K562 (cell line): Measurements from ENCODE around the gene IBA57. TPM values are rescaled to one million over a fixed set of nuclear protein-coding genes. Genes with fewer than 3 reads are reported as not detected.

Experiments
- ATAC-seq: fragments of 200-7000 bp; cut with Tn5 transposase; 3 replicates; pipeline ENCODE4 v1.9.1; 2020; ENCODE audit warnings: moderate library complexity
- BruUV-seq: library from RNA; stranded (reverse); fragments of 400-500 nt; replicated peaks from 2 replicates; lab custom pipeline; 2021; lab: Mats Ljungman, UMichigan
- CTCF ChIA-PET: fragments of 300-600 bp; formaldehyde crosslinking; extraction: SDS; loops from one replicate; lab custom pipeline; 2021; ENCODE audit warnings: low intra/inter-chr PET ratio; lab: Yijun Ruan, JAX
- POLR2A ChIA-PET: fragments of 300-600, 350-650 bp; sonication (Branson Sonifier 250); formaldehyde crosslinking; extraction: SDS; loops from one replicate; lab custom pipeline; 2021; ENCODE audit warnings: antibody characterized with exemption, inconsistent platforms; lab: Yijun Ruan, JAX
- DNase-seq, 4 experiments: peaks; one replicate each; pipeline versions ENCODE4 v3.0.0 to v3.0.0-alpha.2; 2011 to 2018; ENCODE audit warnings: low spot score in 3 of 4, mixed read lengths in 3 of 4; ENCODE audit errors: extremely low read depth in 1 of 4
- FAIRE-seq: peaks from 2 replicates; lab custom pipeline; 2011; peaks lifted over from hg19 to GRCh38; lab: Jason Lieb, UNC
- H2AFZ ChIP-seq: 2 replicates; pipeline ENCODE4 v1.6.0; 2011; ENCODE audit warnings: low read depth, low read length, control low read depth, inconsistent platforms
- H3K27ac ChIP-seq: fragments of 200-600 bp; 3 replicates; pipeline ENCODE4 v1.8.0; 2011; ENCODE audit warnings: low read depth, mild to moderate bottlenecking, control low read depth, inconsistent platforms, low read length, moderate library complexity, mixed read lengths; ENCODE audit errors: extremely low read depth
- H3K27me3 ChIP-seq, 2 experiments: fragments of 300-600 bp in 1 of 2; 2 replicates in 1 of 2; 3 replicates in 1 of 2; pipeline versions ENCODE4 v1.6.0 to v1.8.0; 2011; ENCODE audit warnings: inconsistent platforms in 2 of 2, low read length in 2 of 2, mild to moderate bottlenecking in 1 of 2, mixed read lengths in 1 of 2, moderate library complexity in 1 of 2; ENCODE audit not compliant: control insufficient read depth in 2 of 2, insufficient read depth in 2 of 2
- H3K36me3 ChIP-seq: fragments of 300-600 bp; 3 replicates; pipeline ENCODE4 v1.8.0; 2011; ENCODE audit warnings: mild to moderate bottlenecking, low read length, inconsistent platforms; ENCODE audit not compliant: control insufficient read depth, insufficient read depth
- H3K4me1 ChIP-seq, 2 experiments: fragments of 200-600 bp in 1 of 2; replicated peaks in 1 of 2; 2 replicates in 1 of 2; 3 replicates in 1 of 2; pipeline versions ENCODE4 v1.5.1 to v1.8.0; 2011; ENCODE audit warnings: inconsistent platforms in 2 of 2, low read length in 2 of 2, mild to moderate bottlenecking in 1 of 2, mixed read lengths in 1 of 2, moderate library complexity in 1 of 2; ENCODE audit not compliant: control insufficient read depth in 2 of 2, insufficient read depth in 2 of 2
- H3K4me2 ChIP-seq: 2 replicates; pipeline ENCODE4 v1.6.1; 2011; ENCODE audit warnings: low read length, control low read depth, inconsistent platforms, mixed read lengths; ENCODE audit not compliant: insufficient read depth
- H3K4me3 ChIP-seq: fragments of 200-600 bp; sonication (generic), shearing (Covaris generic); 2 replicates; pipeline ENCODE4 v1.5.1; 2016; ENCODE audit warnings: control low read depth, inconsistent platforms
- H3K79me2 ChIP-seq: fragments of 200-600 bp; 3 replicates; pipeline ENCODE4 v1.8.0; 2011; ENCODE audit warnings: low read length, inconsistent platforms; ENCODE audit not compliant: control insufficient read depth, insufficient read depth
- H3K9ac ChIP-seq, 2 experiments: 2 replicates each; pipeline versions ENCODE4 v1.6.0 to v1.6.1; 2011; ENCODE audit warnings: low read depth in 2 of 2, low read length in 2 of 2, control low read depth in 1 of 2, inconsistent platforms in 1 of 2, mild to moderate bottlenecking in 1 of 2, mixed read lengths in 1 of 2; ENCODE audit not compliant: insufficient read depth in 1 of 2
- H3K9me1 ChIP-seq: one replicate; pipeline ENCODE4 v1.6.0; 2011; ENCODE audit warnings: inconsistent platforms, mild to moderate bottlenecking, low read length, moderate library complexity; ENCODE audit not compliant: control insufficient read depth, insufficient read depth
- H3K9me3 ChIP-seq: replicated peaks from 2 replicates; pipeline ENCODE4 v1.5.1; 2011; ENCODE audit warnings: low read depth, low read length, inconsistent platforms; ENCODE audit not compliant: control insufficient read depth, insufficient read depth
- H4K20me1 ChIP-seq: replicated peaks from 2 replicates; pipeline ENCODE4 v1.6.1; 2011; ENCODE audit warnings: low read length, inconsistent platforms, mixed read lengths; ENCODE audit not compliant: control insufficient read depth, insufficient read depth
- BRCA1 ChIP-seq, 2 experiments: fragments of 450-650 bp in 1 of 2; sonication (generic) in 1 of 2; formaldehyde crosslinking in 1 of 2; IDR thresholded peaks; 2 replicates each; pipeline versions ENCODE4 v1.5.0 to v1.6.1; 2017 to 2020; ENCODE audit warnings: mild to moderate bottlenecking in 1 of 2, missing genetic modification reagents in 1 of 2
- POLR3G ChIP-seq: IDR thresholded peaks from 2 replicates; pipeline ENCODE4 v1.6.1; 2011; ENCODE audit not compliant: insufficient read length, insufficient replicate concordance; ENCODE audit errors: extremely low read depth
- RBM34 ChIP-seq: fragments of 200-400 bp; formaldehyde crosslinking; IDR thresholded peaks from 2 replicates; pipeline ENCODE4 v1.6.1; 2018; ENCODE audit warnings: low read length, borderline replicate concordance; ENCODE audit not compliant: insufficient read depth
- ZNF431 ChIP-seq: sonication (generic); formaldehyde crosslinking; IDR thresholded peaks from 2 replicates; pipeline ENCODE4 v1.8.0; 2022; ENCODE audit warnings: mild to moderate bottlenecking, missing genetic modification reagents
- WGBS: fragments of 100-300 bp; shearing (Covaris generic); methylation state at CpG from one replicate; pipeline ENCODE4 v1.1.6; 2016; ENCODE audit warnings: low coverage, mixed read lengths; ENCODE audit not compliant: insufficient coverage; ENCODE audit errors: missing lambda C conversion rate; 5-methylcytosine and 5-hydroxymethylcytosine counted together
- in situ Hi-C: fragments of 300-500 bp; cut with MboI; formaldehyde crosslinking; loops from 4 replicates; pipeline ENCODE4 v1.15.0; 2018; ENCODE audit warnings: inconsistent platforms, mixed read lengths
- intact Hi-C: fragments of 100-400 bp; cut with micrococcal nuclease; formaldehyde crosslinking; loops from 2 replicates; pipeline ENCODE4 v1.14.2; 2022
- polyA plus RNA-seq, 8 experiments: library from polyadenylated mRNA; depleted of rRNA in 4 of 8; stranded (reverse) in 5 of 8; unstranded in 3 of 8; fragments of >200 nt; fragmentation: Nextera tagmentation in 2 of 8; fragmentation: Illumina TruSeq in 1 of 8; extraction: Ambion mirVana in 2 of 8; extraction: Trizol in 1 of 8; gene quantifications; 2 replicates each; pipeline versions ENCODE4 v1.2.1 to v1.2.3, GENCODE V29; 2011 to 2014; ENCODE audit warnings: inconsistent platforms in 1 of 8, missing spikeins in 1 of 8
- total RNA-seq, 7 experiments: library from RNA; depleted of rRNA in 6 of 7; stranded (reverse); fragments of >200 nt in 6 of 7; fragmentation: Illumina TruSeq in 2 of 7; extraction: Trizol in 2 of 7; gene quantifications; 2 replicates each; pipeline versions ENCODE4 v1.2.1 to v1.2.3, GENCODE V29; 2011 to 2021; ENCODE audit warnings: low replicate concordance in 1 of 7

IBA57 gene
- total and polyA plus RNA-seq, 9 of the 15 experiments (the other 6 are each of a cell fraction or from before 2014, with no cell fraction given) = 0.77 to 15.5 (median 2.7) TPM

DNA sequence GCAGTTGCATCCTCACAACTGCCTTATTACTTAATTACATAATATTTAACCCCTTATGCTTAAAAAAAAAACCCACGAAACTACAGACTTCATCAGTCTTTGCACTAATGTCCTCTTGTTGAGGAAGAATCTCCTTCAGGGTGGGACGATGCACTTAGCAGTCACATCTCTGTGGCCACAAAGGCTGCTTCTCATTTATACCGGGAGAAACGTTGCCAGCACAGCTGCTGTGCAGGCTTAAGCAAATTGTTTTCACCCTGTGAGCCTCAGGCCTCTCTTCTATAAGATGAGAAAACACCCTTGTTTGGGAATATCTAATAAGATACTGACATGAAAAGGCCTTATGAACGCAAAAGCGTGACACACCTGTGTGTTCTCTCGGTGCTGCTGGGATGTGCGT lies 39.4 kb downstream of the IBA57 start:
- Histone ChIP-seq H3K27ac (no peak overlapping the region), H3K36me3 (no peaks in the 10 kb centered on the region), H3K27me3 (peaks cover 17 to 37% of the 10 kb centered on the region in 2 experiments; a peak in 4 of 5 replicates), H3K9me3 (no peaks in the 10 kb centered on the region; the same call in 1 of the 2 replicates), H3K4me2 (no peak overlapping the region), H3K79me2 (no peaks in the 10 kb centered on the region), H3K4me3 (no peak overlapping the region), H3K4me1 (peaks cover 0 to 30% of the 10 kb centered on the region in 2 experiments; a peak in 2 of 5 replicates), H3K9ac (no peak overlapping the region), H2AFZ (no peak overlapping the region), H3K9me1 (no peaks in the 10 kb centered on the region), H4K20me1 (no peaks in the 10 kb centered on the region; the same call in 1 of the 2 replicates)
- WGBS = under 1% methylated on average over 8 of the region's 8 CpGs
- intact Hi-C loops = no loop called here
- ChIA-PET CTCF (no interaction called here), POLR2A (interaction anchor here (0.6 to 1.3 kb wide), 3 partner anchors 12 to 65 kb away, joined by 3 to 4 read pairs (median 3); partner anchors contain the start of gene GUK1)
- in situ Hi-C loops = no loop called here
- TF ChIP-seq POLR3G (no peak), RBM34 (no peak), ZNF431 (CRISPR knock-in tag) (no peak), BRCA1 (IDR thresholded peaks at IDR 0.05) (no peak), BRCA1 (CRISPR knock-in tag; IDR thresholded peaks at IDR 0.05) (no peak)
- BruUV-seq = no TSS peak
- DNase-seq = no peak
- no peak for FAIRE-seq
- ATAC-seq = no peak
